ENCODE results near the gene DHCR24. TPM values are rescaled to one million over a fixed set of nuclear protein-coding genes. Genes with fewer than 3 reads are reported as not detected.

Gene DHCR24
- total and polyA plus RNA-seq, 2 of the 13 experiments (the other 11 are each of a cell fraction or from before 2014, with no cell fraction given): 374 to 448 TPM

DNA sequence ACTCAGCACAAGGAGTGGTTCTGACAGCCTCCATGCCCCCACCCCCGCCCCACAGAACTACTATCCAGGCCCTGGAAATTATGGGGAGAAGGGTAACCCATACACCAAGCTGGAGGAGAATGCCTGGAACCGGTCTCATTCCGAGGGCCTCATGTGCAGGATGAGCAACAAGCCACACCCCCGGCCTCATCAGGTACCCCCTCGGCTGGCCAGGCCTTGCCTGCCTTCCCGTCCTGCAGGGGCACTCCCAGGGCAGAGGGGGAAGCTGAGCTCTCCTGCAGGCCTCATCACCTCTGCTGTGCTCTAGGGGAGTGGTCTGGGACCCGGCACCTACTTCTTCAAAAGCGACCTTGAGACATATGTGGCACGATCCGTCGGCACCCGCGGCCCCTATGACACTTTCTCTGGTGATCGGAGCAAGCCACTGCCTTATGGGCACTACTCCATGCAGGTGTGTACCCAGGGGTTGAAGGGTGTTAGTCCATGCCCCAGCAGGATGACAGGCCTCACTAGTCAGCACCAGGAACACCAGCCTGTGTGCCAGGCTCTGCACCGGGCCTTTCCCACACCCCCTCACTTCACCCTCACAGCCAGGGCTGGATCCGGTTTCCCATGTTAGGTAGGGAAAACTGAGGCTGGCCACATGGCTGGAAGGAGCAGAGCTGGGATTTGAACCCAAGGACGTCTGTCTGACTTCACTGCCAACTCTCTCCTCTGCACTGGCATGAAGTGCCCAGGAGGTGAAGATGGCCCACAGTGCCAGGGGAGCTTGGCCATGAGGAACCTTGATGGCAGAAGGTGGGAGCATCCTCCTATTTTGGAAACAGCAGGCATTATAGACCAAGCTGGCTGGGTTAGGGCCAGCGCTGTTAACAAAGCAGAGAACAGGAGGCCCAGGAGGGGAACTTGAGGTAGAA is 75.0 kb downstream of the DHCR24 start:
- 45% methylated on average over 4 of the region's 18 CpGs for WGBS (ENCODE audit: low lambda C conversion rate)
- ATAC-seq (no peak), DNase-seq (ENCODE audit: low spot score) (no peak), FAIRE-seq (no peak)
- H3K9ac ChIP-seq (ENCODE audit: insufficient read depth, low read depth, low read length): no peak overlapping the region
- CTCF ChIA-PET (ENCODE audit: low intra/inter-chr PET ratio, low total read pairs): no interaction called here
- TF ChIP-seq ZNF674 (CRISPR knock-in tag; IDR thresholded peaks at IDR 0.05; ENCODE audit: low read depth) (no peak), ZNF7 (CRISPR knock-in tag; IDR thresholded peaks at IDR 0.05) (no peak), NCOA2 (CRISPR knock-in tag; IDR thresholded peaks at IDR 0.05) (no peak), RAD21 (CRISPR knock-in tag; IDR thresholded peaks at IDR 0.05) (no peak), KLF9 (CRISPR knock-in tag; IDR thresholded peaks at IDR 0.05; ENCODE audit: low read depth) (no peak), RFX5 (IDR thresholded peaks at IDR 0.05; ENCODE audit: low read depth, low read length) (no peak), POLR2AphosphoS5 (IDR thresholded peaks at IDR 0.05; ENCODE audit: low read depth, low read length) (no peak), RBM39 (IDR thresholded peaks at IDR 0.05; ENCODE audit: low read depth, low read length, poor library complexity, severe bottlenecking) (no peak)
- TF ChIP-seq, protein P1, sequence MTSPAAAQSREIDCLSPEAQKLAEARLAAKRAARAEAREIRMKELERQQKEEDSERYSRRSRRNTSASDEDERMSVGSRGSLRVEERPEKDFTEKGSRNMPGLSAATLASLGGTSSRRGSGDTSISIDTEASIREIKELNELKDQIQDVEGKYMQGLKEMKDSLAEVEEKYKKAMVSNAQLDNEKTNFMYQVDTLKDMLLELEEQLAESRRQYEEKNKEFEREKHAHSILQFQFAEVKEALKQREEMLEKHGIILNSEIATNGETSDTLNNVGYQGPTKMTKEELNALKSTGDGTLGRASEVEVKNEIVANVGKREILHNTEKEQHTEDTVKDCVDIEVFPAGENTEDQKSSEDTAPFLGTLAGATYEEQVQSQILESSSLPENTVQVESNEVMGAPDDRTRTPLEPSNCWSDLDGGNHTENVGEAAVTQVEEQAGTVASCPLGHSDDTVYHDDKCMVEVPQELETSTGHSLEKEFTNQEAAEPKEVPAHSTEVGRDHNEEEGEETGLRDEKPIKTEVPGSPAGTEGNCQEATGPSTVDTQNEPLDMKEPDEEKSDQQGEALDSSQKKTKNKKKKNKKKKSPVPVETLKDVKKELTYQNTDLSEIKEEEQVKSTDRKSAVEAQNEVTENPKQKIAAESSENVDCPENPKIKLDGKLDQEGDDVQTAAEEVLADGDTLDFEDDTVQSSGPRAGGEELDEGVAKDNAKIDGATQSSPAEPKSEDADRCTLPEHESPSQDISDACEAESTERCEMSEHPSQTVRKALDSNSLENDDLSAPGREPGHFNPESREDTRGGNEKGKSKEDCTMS (CRISPR knock-in tag; conservative IDR thresholded peaks at IDR 0.05): no peak
- TF ChIP-seq, protein P2, sequence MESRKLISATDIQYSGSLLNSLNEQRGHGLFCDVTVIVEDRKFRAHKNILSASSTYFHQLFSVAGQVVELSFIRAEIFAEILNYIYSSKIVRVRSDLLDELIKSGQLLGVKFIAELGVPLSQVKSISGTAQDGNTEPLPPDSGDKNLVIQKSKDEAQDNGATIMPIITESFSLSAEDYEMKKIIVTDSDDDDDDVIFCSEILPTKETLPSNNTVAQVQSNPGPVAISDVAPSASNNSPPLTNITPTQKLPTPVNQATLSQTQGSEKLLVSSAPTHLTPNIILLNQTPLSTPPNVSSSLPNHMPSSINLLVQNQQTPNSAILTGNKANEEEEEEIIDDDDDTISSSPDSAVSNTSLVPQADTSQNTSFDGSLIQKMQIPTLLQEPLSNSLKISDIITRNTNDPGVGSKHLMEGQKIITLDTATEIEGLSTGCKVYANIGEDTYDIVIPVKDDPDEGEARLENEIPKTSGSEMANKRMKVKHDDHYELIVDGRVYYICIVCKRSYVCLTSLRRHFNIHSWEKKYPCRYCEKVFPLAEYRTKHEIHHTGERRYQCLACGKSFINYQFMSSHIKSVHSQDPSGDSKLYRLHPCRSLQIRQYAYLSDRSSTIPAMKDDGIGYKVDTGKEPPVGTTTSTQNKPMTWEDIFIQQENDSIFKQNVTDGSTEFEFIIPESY (CRISPR knock-in tag; IDR thresholded peaks at IDR 0.05): no peak
- H3K4me2 ChIP-seq (ENCODE audit: low read depth, low read length): no peak overlapping the region
- intact Hi-C loops (cut with micrococcal nuclease; ENCODE audit: unreplicated experiment): no loop called here
- H3K27ac ChIP-seq (ENCODE audit: extremely low read length, insufficient read depth, low read length): no peak overlapping the region
- peaks cover 46% of the 10 kb centered on the region for H3K4me1 ChIP-seq (ENCODE audit: insufficient read depth, low read length)
- no peak overlapping the region for H3K4me3 ChIP-seq (replicated peaks in 1 of 3; ENCODE audit: insufficient read depth in 1 of 3, low read depth in 2 of 3, low read length in 3 of 3)
- H3K36me3 ChIP-seq (replicated peaks in 1 of 2; ENCODE audit: control insufficient read depth in 1 of 2, insufficient read depth in 2 of 2, low read length in 2 of 2): no peaks in the 10 kb centered on the region
- peaks cover 6 to 40% of the 10 kb centered on the region in 2 experiments; a peak in 4 of 5 replicates for H3K27me3 ChIP-seq (ENCODE audit: control insufficient read depth in 1 of 2, insufficient read depth in 2 of 2, low read length in 2 of 2)
- BruUV-seq (replicated peaks): no TSS peak
- H3K79me2 ChIP-seq (ENCODE audit: insufficient read depth, low read length): no peaks in the 10 kb centered on the region
- H3K9me3 ChIP-seq (ENCODE audit: low read length): no peaks in the 10 kb centered on the region
- H4K20me1 ChIP-seq (ENCODE audit: insufficient read depth, low read length): no peaks in the 10 kb centered on the region
- H2AFZ ChIP-seq (ENCODE audit: low read length): no peak overlapping the region
- in situ Hi-C loops (cut with HindIII; ENCODE audit: extremely low pct_ligation_motif_present, low pct_unique_long_range_greater_than_20kb): loop anchor here (5.0 to 10.0 kb wide), 2 partner anchors 140 to 183 kb away; partner anchors contain the start of gene BSND
- POLR2A ChIA-PET: interaction anchor here (1.7 kb wide), 1 partner anchor 108 kb away, joined by 3 read pairs; no protein-coding TSS in a partner anchor

Measured in HepG2 (cell line).